ENCODE results near the gene NAV3. TPM values are rescaled to one million over a fixed set of nuclear protein-coding genes. Genes with fewer than 3 reads are reported as not detected.

Gene NAV3
- polyA plus RNA-seq, 3 donors from 2014 or later: not detected

- H3K9me3 Mint-ChIP-seq: peaks cover 3 to 48% (median 12%) of the 10 kb centered on the region in 6 donors
- DNase-seq: no peak
- H3K36me3 Mint-ChIP-seq: peaks cover 0 to 3% (median 0%) of the 10 kb centered on the region in 3 donors
- H3K4me3 Mint-ChIP-seq: no peak overlapping the region
- no peaks in the 10 kb centered on the region for H3K4me1 Mint-ChIP-seq
- H3K27me3 Mint-ChIP-seq (ENCODE audit: low read depth in 3 of 3): peaks cover 0 to 1% (median 0%) of the 10 kb centered on the region in 3 donors
- no peak overlapping the region for H3K27ac Mint-ChIP-seq
Observed at GRCh38 chr12:78034025-78034424, 203.3 kb downstream of the NAV3 start.

- peaks cover 3 to 41% (median 11%) of the 10 kb centered on the region in 6 donors for H3K9me3 Mint-ChIP-seq
- H3K36me3 Mint-ChIP-seq: no peaks in the 10 kb centered on the region
- H3K27ac Mint-ChIP-seq: no peak overlapping the region
- no peak overlapping the region for H3K4me3 Mint-ChIP-seq
- H3K27me3 Mint-ChIP-seq (ENCODE audit: low read depth in 3 of 3): peaks cover 0 to 1% (median 0%) of the 10 kb centered on the region in 3 donors
- DNase-seq: no peak
- H3K4me1 Mint-ChIP-seq: no peaks in the 10 kb centered on the region
Observed at GRCh38 chr12:78035901-78036606, 205.4 kb downstream of the NAV3 start.

GRCh38 chr12:78036874-78037273, 206.2 kb downstream of the NAV3 start:
- H3K4me1 Mint-ChIP-seq: no peaks in the 10 kb centered on the region
- H3K27me3 Mint-ChIP-seq (ENCODE audit: low read depth in 3 of 3): peaks cover 0 to 1% (median 0%) of the 10 kb centered on the region in 3 donors
- H3K36me3 Mint-ChIP-seq: no peaks in the 10 kb centered on the region
- DNase-seq: no peak
- H3K9me3 Mint-ChIP-seq: peaks cover 3 to 38% (median 11%) of the 10 kb centered on the region in 6 donors
- H3K4me3 Mint-ChIP-seq: no peak overlapping the region
- H3K27ac Mint-ChIP-seq: no peak overlapping the region

GRCh38 chr12:78037707-78038106, 207.0 kb downstream of the NAV3 start:
- no peaks in the 10 kb centered on the region for H3K4me1 Mint-ChIP-seq
- peaks cover 0 to 1% (median 0%) of the 10 kb centered on the region in 3 donors for H3K27me3 Mint-ChIP-seq (ENCODE audit: low read depth in 3 of 3)
- no peak overlapping the region for H3K4me3 Mint-ChIP-seq
- H3K27ac Mint-ChIP-seq: no peak overlapping the region
- H3K9me3 Mint-ChIP-seq: peaks cover 3 to 34% (median 13%) of the 10 kb centered on the region in 6 donors
- DNase-seq: no peak
- H3K36me3 Mint-ChIP-seq: no peaks in the 10 kb centered on the region

- Mint-ChIP-seq H3K4me1 (no peaks in the 10 kb centered on the region), H3K9me3 (peaks cover 5 to 32% (median 11%) of the 10 kb centered on the region in 6 donors), H3K4me3 (no peak overlapping the region), H3K27me3 (ENCODE audit: low read depth in 3 of 3) (no peaks in the 10 kb centered on the region), H3K27ac (no peak overlapping the region), H3K36me3 (no peaks in the 10 kb centered on the region)
- no peak for DNase-seq
Observed at GRCh38 chr12:78038541-78038940, 207.8 kb downstream of the NAV3 start.

GRCh38 chr12:78038986-78039385, 208.3 kb downstream of the NAV3 start:
- Mint-ChIP-seq H3K4me1 (no peaks in the 10 kb centered on the region), H3K36me3 (no peaks in the 10 kb centered on the region)
- no peak for DNase-seq

GRCh38 chr12:78040111-78040510, 209.4 kb downstream of the NAV3 start:
- Mint-ChIP-seq H3K36me3 (no peaks in the 10 kb centered on the region), H3K9me3 (peaks cover 6 to 43% (median 20%) of the 10 kb centered on the region in 6 donors), H3K4me1 (no peaks in the 10 kb centered on the region), H3K27ac (no peak overlapping the region), H3K4me3 (no peak overlapping the region), H3K27me3 (ENCODE audit: low read depth in 3 of 3) (no peaks in the 10 kb centered on the region)
- no peak for DNase-seq

More at GRCh38 chr12:78038986-78039385, 208.3 kb downstream of the NAV3 start:
- Mint-ChIP-seq H3K4me3 (no peak overlapping the region), H3K27me3 (ENCODE audit: low read depth in 3 of 3) (no peaks in the 10 kb centered on the region), H3K27ac (no peak overlapping the region), H3K9me3 (peaks cover 5 to 33% (median 11%) of the 10 kb centered on the region in 6 donors)

GRCh38 chr12:78050790-78051189, 220.1 kb downstream of the NAV3 start:
- Mint-ChIP-seq H3K36me3 (no peaks in the 10 kb centered on the region), H3K27me3 (ENCODE audit: low read depth in 3 of 3) (no peaks in the 10 kb centered on the region), H3K4me3 (no peak overlapping the region), H3K27ac (no peak overlapping the region), H3K9me3 (peaks cover 13 to 37% (median 24%) of the 10 kb centered on the region in 6 donors), H3K4me1 (no peaks in the 10 kb centered on the region)
- DNase-seq: no peak

- DNase-seq: no peak
Observed at GRCh38 chr12:78055545-78055944, 224.9 kb downstream of the NAV3 start.

GRCh38 chr12:78057075-78057474, 226.4 kb downstream of the NAV3 start:
- Mint-ChIP-seq H3K27me3 (ENCODE audit: low read depth in 3 of 3) (peaks cover 0 to 4% (median 0%) of the 10 kb centered on the region in 3 donors), H3K4me1 (no peaks in the 10 kb centered on the region), H3K27ac (no peak overlapping the region), H3K36me3 (no peaks in the 10 kb centered on the region), H3K4me3 (no peak overlapping the region), H3K9me3 (peaks cover 0 to 15% (median 2%) of the 10 kb centered on the region in 6 donors)
- no peak for DNase-seq

More at GRCh38 chr12:78055545-78055944, 224.9 kb downstream of the NAV3 start:
- H3K27ac Mint-ChIP-seq: no peak overlapping the region
- no peaks in the 10 kb centered on the region for H3K36me3 Mint-ChIP-seq
- H3K9me3 Mint-ChIP-seq: peaks cover 0 to 21% (median 4%) of the 10 kb centered on the region in 6 donors
- no peaks in the 10 kb centered on the region for H3K4me1 Mint-ChIP-seq
- peaks cover 0 to 4% (median 0%) of the 10 kb centered on the region in 3 donors for H3K27me3 Mint-ChIP-seq (ENCODE audit: low read depth in 3 of 3)
- H3K4me3 Mint-ChIP-seq: no peak overlapping the region

- no peak for DNase-seq
- Mint-ChIP-seq H3K4me3 (no peak overlapping the region), H3K36me3 (no peaks in the 10 kb centered on the region), H3K9me3 (peaks cover 0 to 11% (median 4%) of the 10 kb centered on the region in 6 donors), H3K27ac (no peak overlapping the region), H3K4me1 (no peaks in the 10 kb centered on the region), H3K27me3 (ENCODE audit: low read depth in 3 of 3) (peaks cover 0 to 4% (median 0%) of the 10 kb centered on the region in 3 donors)
Observed at GRCh38 chr12:78060186-78060585, 229.5 kb downstream of the NAV3 start.

- H3K4me1 Mint-ChIP-seq: no peaks in the 10 kb centered on the region
- H3K36me3 Mint-ChIP-seq: no peaks in the 10 kb centered on the region
- no peak for DNase-seq
- no peak overlapping the region for H3K27ac Mint-ChIP-seq
- H3K27me3 Mint-ChIP-seq (ENCODE audit: low read depth in 3 of 3): peaks cover 0 to 1% (median 0%) of the 10 kb centered on the region in 3 donors
- peaks cover 0 to 11% (median 4%) of the 10 kb centered on the region in 6 donors for H3K9me3 Mint-ChIP-seq
- H3K4me3 Mint-ChIP-seq: no peak overlapping the region
Observed at GRCh38 chr12:78062786-78063185, 232.1 kb downstream of the NAV3 start.

- no peaks in the 10 kb centered on the region for H3K4me1 Mint-ChIP-seq
- peaks cover 0 to 18% (median 5%) of the 10 kb centered on the region in 6 donors for H3K9me3 Mint-ChIP-seq
- no peak overlapping the region for H3K27ac Mint-ChIP-seq
- no peaks in the 10 kb centered on the region for H3K36me3 Mint-ChIP-seq
- H3K27me3 Mint-ChIP-seq (ENCODE audit: low read depth in 3 of 3): no peaks in the 10 kb centered on the region
- DNase-seq: no peak
- no peak overlapping the region for H3K4me3 Mint-ChIP-seq
Observed at GRCh38 chr12:78081590-78082314, 251.1 kb downstream of the NAV3 start.

- Mint-ChIP-seq H3K4me3 (no peak overlapping the region), H3K27me3 (ENCODE audit: low read depth in 3 of 3) (no peaks in the 10 kb centered on the region)
Observed at GRCh38 chr12:78085542-78086182, 255.0 kb downstream of the NAV3 start.

More at GRCh38 chr12:78085542-78086182, 255.0 kb downstream of the NAV3 start:
- Mint-ChIP-seq H3K4me1 (no peaks in the 10 kb centered on the region), H3K27ac (no peak overlapping the region), H3K9me3 (peaks cover 0 to 20% (median 5%) of the 10 kb centered on the region in 6 donors), H3K36me3 (no peaks in the 10 kb centered on the region)
- DNase-seq: no peak

All from immature natural killer cell (primary cell).